ENCODE measurements around the gene NTF3.

- TF ChIP-seq CTCF (IDR thresholded peaks at IDR 0.05 in 4 of 5, conservative IDR thresholded peaks at IDR 0.05 in 1 of 5) = no peak
- no peak for TF ChIP-seq POLR2A (IDR thresholded peaks at IDR 0.05)
Observed at GRCh38 chr12:5533368-5533767, 101.5 kb downstream of the NTF3 start.

Measured in gastrocnemius medialis (tissue), 4 donors.